Measurements from ENCODE around the gene CIAO3. TPM values are rescaled to one million over a fixed set of nuclear protein-coding genes. Genes with fewer than 3 reads are reported as not detected.

Gene CIAO3
- polyA plus RNA-seq, 1 donor (not counting 4 experiments of a cell fraction or from before 2014, with no cell fraction given) = 24.9 TPM

- no peak for FAIRE-seq
- Histone ChIP-seq H3K4me2 (ENCODE audit: control insufficient read depth, extremely low read depth, insufficient read depth, low read depth, low read length) (no peak overlapping the region), H2AFZ (ENCODE audit: control insufficient read depth, low read length) (no peak overlapping the region), H3K9me1 (ENCODE audit: control insufficient read depth, extremely low read depth, insufficient read depth, low read length) (no peaks in the 10 kb centered on the region), H3K9me3 (ENCODE audit: control insufficient read depth, low read depth, low read length) (no peaks in the 10 kb centered on the region), H3K27ac (ENCODE audit: control insufficient read depth, insufficient read depth, low read length) (no peak overlapping the region), H4K20me1 (ENCODE audit: control insufficient read depth, extremely low read depth, insufficient read depth, low read length) (peaks cover 2% of the 10 kb centered on the region), H3K79me2 (ENCODE audit: control insufficient read depth, insufficient read depth, low read length) (no peaks in the 10 kb centered on the region), H3K9ac (ENCODE audit: control insufficient read depth, extremely low read depth, insufficient read depth, low read length) (no peak overlapping the region), H3K27me3 (ENCODE audit: control insufficient read depth, extremely low read depth, insufficient read depth, low read length) (peaks cover 78% of the 10 kb centered on the region), H3K36me3 (ENCODE audit: control insufficient read depth in 2 of 2, extremely low read depth in 1 of 2, insufficient read depth in 2 of 2, low read length in 2 of 2) (no peaks in the 10 kb centered on the region), H3K4me3 (ENCODE audit: control insufficient read depth in 2 of 3, extremely low read depth in 1 of 3, insufficient read depth in 2 of 3, low read depth in 1 of 3, low read length in 3 of 3) (no peak overlapping the region), H3K4me1 (ENCODE audit: control insufficient read depth, extremely low read depth, insufficient read depth, low read length) (peaks cover 5% of the 10 kb centered on the region)
- DNase-seq (ENCODE audit: low read depth, low spot score) = no peak
- TF ChIP-seq CTCF (optimal IDR thresholded peaks at IDR 0.05 in 1 of 3, IDR thresholded peaks at IDR 0.05 in 1 of 3, conservative IDR thresholded peaks at IDR 0.05 in 1 of 3; ENCODE audit: extremely low read depth in 1 of 3, insufficient read depth in 2 of 3, low read length in 3 of 3) (no peak), EZH2 (IDR thresholded peaks at IDR 0.05; ENCODE audit: low read length) (no peak)
- dilution Hi-C loops (cut with MboI; ENCODE audit: extremely low pct_ligation_motif_present, low sequenced_read_pairs) = no loop called here
These were observed 32.8 kb downstream of the CIAO3 start for GRCh38 chr16:708019-708418.

GRCh38 chr16:707062-707538 lies 33.7 kb downstream of the CIAO3 start:
- peaks cover 5% of the 10 kb centered on the region for H4K20me1 ChIP-seq (ENCODE audit: control insufficient read depth, extremely low read depth, insufficient read depth, low read length)
- H3K79me2 ChIP-seq (ENCODE audit: control insufficient read depth, insufficient read depth, low read length) = no peaks in the 10 kb centered on the region
- H3K27me3 ChIP-seq (ENCODE audit: control insufficient read depth, extremely low read depth, insufficient read depth, low read length) = peaks cover 87% of the 10 kb centered on the region
- H3K27ac ChIP-seq (ENCODE audit: control insufficient read depth, insufficient read depth, low read length) = no peak overlapping the region
- dilution Hi-C loops (cut with MboI; ENCODE audit: extremely low pct_ligation_motif_present, low sequenced_read_pairs) = no loop called here
- TF ChIP-seq EZH2 (IDR thresholded peaks at IDR 0.05; ENCODE audit: low read length) (no peak), CTCF (optimal IDR thresholded peaks at IDR 0.05 in 1 of 3, IDR thresholded peaks at IDR 0.05 in 1 of 3, conservative IDR thresholded peaks at IDR 0.05 in 1 of 3; ENCODE audit: extremely low read depth in 1 of 3, insufficient read depth in 2 of 3, low read length in 3 of 3) (no peak)
- FAIRE-seq = no peak
- H3K9me3 ChIP-seq (ENCODE audit: control insufficient read depth, low read depth, low read length) = no peaks in the 10 kb centered on the region
- DNase-seq (ENCODE audit: low read depth, low spot score) = no peak
- no peaks in the 10 kb centered on the region for H3K9me1 ChIP-seq (ENCODE audit: control insufficient read depth, extremely low read depth, insufficient read depth, low read length)
- peaks cover 5% of the 10 kb centered on the region for H3K4me1 ChIP-seq (ENCODE audit: control insufficient read depth, extremely low read depth, insufficient read depth, low read length)
- H3K9ac ChIP-seq (ENCODE audit: control insufficient read depth, extremely low read depth, insufficient read depth, low read length) = no peak overlapping the region
- H3K4me3 ChIP-seq (ENCODE audit: control insufficient read depth in 2 of 3, extremely low read depth in 1 of 3, insufficient read depth in 2 of 3, low read depth in 1 of 3, low read length in 3 of 3) = no peak overlapping the region
- H3K4me2 ChIP-seq (ENCODE audit: control insufficient read depth, extremely low read depth, insufficient read depth, low read depth, low read length) = no peak overlapping the region
- H3K36me3 ChIP-seq (ENCODE audit: control insufficient read depth in 2 of 2, extremely low read depth in 1 of 2, insufficient read depth in 2 of 2, low read length in 2 of 2) = no peaks in the 10 kb centered on the region
- H2AFZ ChIP-seq (ENCODE audit: control insufficient read depth, low read length) = no peak overlapping the region
